Thyroid gland (tissue), 4 donors: Measurements from ENCODE around the gene PTGFRN. TPM values are rescaled to one million over a fixed set of nuclear protein-coding genes. Genes with fewer than 3 reads are reported as not detected.

Experiments
- DNase-seq, 2 donors: peaks; one replicate each; pipeline ENCODE4 v3.0.0-alpha.2; 2019
- H3K27ac ChIP-seq, 3 donors: fragments of 200-600 bp; sonication (generic); 1 replicate in 2 of 3; 2 replicates in 1 of 3; pipeline ENCODE4 v1.5.1; 2016 to 2019; ENCODE audit warnings: mild to moderate bottlenecking in 1 of 3, moderate library complexity in 1 of 3
- H3K27me3 ChIP-seq: fragments of 200-600 bp; sonication (generic); one replicate; pipeline ENCODE4 v1.5.1; 2019
- H3K36me3 ChIP-seq, 2 donors: fragments of 200-600 bp; sonication (generic); one replicate each; pipeline ENCODE4 v1.5.1; 2016 to 2019
- H3K4me1 ChIP-seq, 2 donors: fragments of 200-600 bp; sonication (generic); one replicate each; pipeline ENCODE4 v1.5.1; 2017 to 2019
- H3K4me3 ChIP-seq, 3 donors: fragments of 200-600 bp; sonication (generic); replicated peaks in 1 of 3; 1 replicate in 2 of 3; 2 replicates in 1 of 3; pipeline ENCODE4 v1.5.1; 2016; ENCODE audit warnings: mild to moderate bottlenecking in 1 of 3
- H3K9me3 ChIP-seq: fragments of 200-600 bp; sonication (generic); one replicate; pipeline ENCODE4 v1.5.1; 2017
- CTCF ChIP-seq, 6 experiments: fragments of 200-600 bp in 3 of 6; fragments of 450-650 bp in 3 of 6; sonication (generic) in 3 of 6; IDR thresholded peaks; one replicate each; pipeline ENCODE4 v1.5.1; 2016 to 2019; ENCODE audit warnings: antibody characterized with exemption in 6 of 6, mild to moderate bottlenecking in 2 of 6, inconsistent platforms in 1 of 6, moderate library complexity in 1 of 6
- POLR2A ChIP-seq, 2 donors: fragments of 450-650 bp; IDR thresholded peaks; one replicate each; pipeline ENCODE4 v1.6.1; 2017; ENCODE audit warnings: antibody characterized with exemption in 2 of 2, mild to moderate bottlenecking in 2 of 2, moderate library complexity in 1 of 2
- WGBS, 2 donors: methylation state at CpG; one replicate each; pipeline ENCODE4 v1.1.5; 2017; 5-methylcytosine and 5-hydroxymethylcytosine counted together
- intact Hi-C: fragments of 100-400 bp; cut with DNase I; formaldehyde crosslinking; loops from one replicate; pipeline ENCODE4 v1.15.1; 2023
- total RNA-seq, 4 donors: library from RNA; depleted of rRNA; stranded (reverse); fragments of >200 nt; gene quantifications; one replicate each; pipeline ENCODE4 v1.2.3, GENCODE V29; 2016

The PTGFRN gene
- total RNA-seq, 4 donors from 2014 or later: 18.7 to 38.7 (median 27.6) TPM

- H3K9me3 ChIP-seq: no peaks in the 10 kb centered on the region
- TF ChIP-seq CTCF (IDR thresholded peaks at IDR 0.05) (no peak), POLR2A (IDR thresholded peaks at IDR 0.05) (no peak)
- no peak overlapping the region for H3K4me3 ChIP-seq
- 92% methylated on average over 5 of the region's 5 CpGs for WGBS, 2 donors
- no peaks in the 10 kb centered on the region for H3K36me3 ChIP-seq
- DNase-seq: no peak
- H3K27me3 ChIP-seq: no peaks in the 10 kb centered on the region
- no peak overlapping the region for H3K27ac ChIP-seq
- intact Hi-C loops: no loop called here
- H3K4me1 ChIP-seq: peaks cover 18 to 22% of the 10 kb centered on the region in 2 donors
Measured at GRCh38 chr1:116880917-116881316, 28.8 kb upstream of the PTGFRN start.

- no peak for DNase-seq
- Histone ChIP-seq H3K4me3 (no peak overlapping the region), H3K27me3 (no peaks in the 10 kb centered on the region), H3K9me3 (no peaks in the 10 kb centered on the region), H3K4me1 (peaks cover 14 to 18% of the 10 kb centered on the region in 2 donors), H3K27ac (peak overlapping the region in 1 of 3 donors; percentile 49), H3K36me3 (no peaks in the 10 kb centered on the region)
- intact Hi-C loops: no loop called here
- 73 to 83% methylated on average over 9 of the region's 9 CpGs for WGBS, 2 donors
- TF ChIP-seq CTCF (IDR thresholded peaks at IDR 0.05): no peak
- TF ChIP-seq POLR2A (IDR thresholded peaks at IDR 0.05): no peak
Measured at GRCh38 chr1:116881879-116882520, 27.7 kb upstream of the PTGFRN start.

- TF ChIP-seq POLR2A (IDR thresholded peaks at IDR 0.05): no peak
- Histone ChIP-seq H3K27me3 (no peaks in the 10 kb centered on the region), H3K4me3 (no peak overlapping the region), H3K36me3 (no peaks in the 10 kb centered on the region), H3K9me3 (no peaks in the 10 kb centered on the region), H3K4me1 (peaks cover 7 to 11% of the 10 kb centered on the region in 2 donors), H3K27ac (no peak overlapping the region)
- DNase-seq: no peak
- intact Hi-C loops: no loop called here
- WGBS, 2 donors: 91 to 95% methylated on average over 4 of the region's 4 CpGs
Measured at GRCh38 chr1:116882866-116883265, 26.9 kb upstream of the PTGFRN start.

- DNase-seq: no peak
- 90 to 100% methylated on average over 1 of the region's 1 CpG for WGBS, 2 donors
- no peaks in the 10 kb centered on the region for H3K27me3 ChIP-seq
- H3K4me1 ChIP-seq: no peaks in the 10 kb centered on the region
- TF ChIP-seq POLR2A (IDR thresholded peaks at IDR 0.05): no peak
- TF ChIP-seq CTCF (IDR thresholded peaks at IDR 0.05): no peak
- H3K4me3 ChIP-seq: no peak overlapping the region
- intact Hi-C loops: no loop called here
- H3K36me3 ChIP-seq: no peaks in the 10 kb centered on the region
- no peak overlapping the region for H3K27ac ChIP-seq
- no peaks in the 10 kb centered on the region for H3K9me3 ChIP-seq
Measured at GRCh38 chr1:116886291-116886878, 23.3 kb upstream of the PTGFRN start.

GRCh38 chr1:116887212-116887611 lies 22.5 kb upstream of the PTGFRN start:
- Histone ChIP-seq H3K36me3 (no peaks in the 10 kb centered on the region), H3K4me1 (no peaks in the 10 kb centered on the region), H3K27ac (no peak overlapping the region), H3K27me3 (no peaks in the 10 kb centered on the region), H3K9me3 (no peaks in the 10 kb centered on the region), H3K4me3 (no peak overlapping the region)
- WGBS, 2 donors: 84 to 93% methylated on average over 3 of the region's 3 CpGs
- TF ChIP-seq CTCF (IDR thresholded peaks at IDR 0.05) (no peak), POLR2A (IDR thresholded peaks at IDR 0.05) (no peak)
- DNase-seq: no peak
- intact Hi-C loops: no loop called here
